Right renal pelvis (tissue), 4 donors: ENCODE data around the gene LIN7B. TPM values are rescaled to one million over a fixed set of nuclear protein-coding genes. Genes with fewer than 3 reads are reported as not detected.

Experiments
- DNase-seq, 4 donors: peaks; one replicate each; pipeline ENCODE4 v3.0.0-alpha.2; 2013; ENCODE audit warnings: low read depth in 4 of 4, low spot score in 3 of 4, missing footprints in 1 of 4
- polyA plus RNA-seq, 4 donors: library from polyadenylated mRNA; unstranded; fragments of 120-200 nt; gene quantifications; one replicate each; pipeline ENCODE4 v1.2.1, GENCODE V29; 2013; ENCODE audit not compliant: insufficient read length in 4 of 4

Gene LIN7B
- polyA plus RNA-seq, 4 donors, result 7.7 to 8.9 (median 8.2) TPM

DNA sequence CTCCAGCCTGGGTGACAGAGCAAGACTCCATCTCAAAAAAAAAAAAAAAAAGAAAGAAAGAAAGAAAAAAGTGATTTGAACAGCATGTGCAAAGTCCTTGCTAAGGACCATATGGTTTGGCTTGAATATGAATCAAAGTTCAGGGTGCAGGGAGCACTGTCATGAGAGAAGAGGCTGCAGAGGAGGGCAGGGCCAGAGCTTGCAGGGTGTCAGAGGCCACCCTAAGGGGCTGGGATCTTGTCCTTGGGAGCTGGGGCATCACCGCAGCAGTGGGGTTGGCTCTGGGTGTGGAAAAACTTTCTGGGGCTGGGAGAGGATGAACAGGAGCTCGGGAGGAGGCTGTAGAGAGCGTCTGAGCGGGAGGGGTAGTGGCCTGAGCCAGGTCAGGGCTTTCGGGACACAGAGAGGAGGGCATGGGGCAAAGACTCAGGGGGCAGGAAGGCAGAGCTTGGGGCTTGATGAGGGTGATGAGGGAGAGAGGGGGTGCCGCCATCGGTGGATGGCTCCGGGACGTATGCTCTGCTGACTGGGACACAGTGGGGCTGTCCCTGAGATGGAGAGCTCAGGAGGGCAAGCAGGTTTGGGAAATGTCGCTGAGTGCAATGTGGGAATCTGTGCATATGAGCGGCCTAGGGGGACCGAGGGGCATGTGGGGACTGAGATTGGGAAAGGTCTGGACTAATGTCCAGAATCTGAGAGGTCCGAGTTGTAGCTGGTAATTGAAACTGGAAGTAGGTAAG is 46.5 kb downstream of the LIN7B start:
- DNase-seq, result no peak

DNA sequence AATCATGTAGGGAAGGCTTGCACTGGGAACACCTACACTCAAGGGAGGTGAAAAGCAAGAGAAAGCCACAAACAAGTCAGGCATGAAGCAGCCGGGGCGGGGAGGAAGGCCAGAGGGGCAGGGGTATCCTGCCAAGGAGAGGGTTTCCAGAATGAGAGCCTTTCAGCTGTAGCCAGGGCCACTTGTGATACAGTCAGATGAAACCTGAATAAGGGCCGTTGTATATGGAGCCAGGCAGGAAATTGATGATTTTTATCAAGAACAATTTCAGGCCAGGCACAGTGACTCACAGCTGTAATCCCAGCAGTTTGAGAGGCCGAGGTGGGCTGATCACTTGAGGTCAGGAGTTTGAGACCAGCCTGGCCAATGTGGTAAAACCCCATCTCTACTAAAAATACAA is 47.8 kb downstream of the LIN7B start:
- no peak for DNase-seq

DNA sequence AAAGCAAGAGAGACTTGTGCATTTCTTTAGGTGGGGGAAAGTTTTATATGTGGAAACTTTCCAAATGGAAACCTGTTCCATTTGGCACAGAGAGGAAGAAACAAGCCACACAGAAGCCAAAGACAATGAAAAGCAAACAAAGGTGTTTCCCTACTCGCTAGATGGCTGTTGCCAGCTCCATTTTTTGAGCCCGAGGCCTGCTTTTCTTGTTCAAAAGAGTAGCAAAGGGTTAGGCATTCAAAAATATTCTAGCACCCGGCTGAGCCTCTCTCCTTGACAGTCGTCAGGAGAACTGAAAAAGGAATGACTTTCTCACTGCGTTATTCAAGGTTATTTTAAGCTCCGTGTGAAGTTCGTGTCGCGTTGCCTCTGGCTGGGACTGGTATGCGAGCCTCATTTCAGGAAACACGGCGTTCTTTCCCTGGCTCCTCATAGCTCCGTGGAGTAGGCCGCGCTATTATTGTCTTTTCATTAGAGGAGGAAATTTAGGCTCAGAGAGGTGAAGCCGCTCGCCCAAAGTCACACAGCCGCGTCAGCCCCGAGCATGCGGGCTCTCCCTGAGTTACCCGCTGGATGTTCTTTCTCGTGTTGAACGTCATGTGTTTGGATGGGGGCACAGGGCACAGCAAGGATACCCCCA is 51.1 kb downstream of the LIN7B start:
- no peak for DNase-seq

DNA sequence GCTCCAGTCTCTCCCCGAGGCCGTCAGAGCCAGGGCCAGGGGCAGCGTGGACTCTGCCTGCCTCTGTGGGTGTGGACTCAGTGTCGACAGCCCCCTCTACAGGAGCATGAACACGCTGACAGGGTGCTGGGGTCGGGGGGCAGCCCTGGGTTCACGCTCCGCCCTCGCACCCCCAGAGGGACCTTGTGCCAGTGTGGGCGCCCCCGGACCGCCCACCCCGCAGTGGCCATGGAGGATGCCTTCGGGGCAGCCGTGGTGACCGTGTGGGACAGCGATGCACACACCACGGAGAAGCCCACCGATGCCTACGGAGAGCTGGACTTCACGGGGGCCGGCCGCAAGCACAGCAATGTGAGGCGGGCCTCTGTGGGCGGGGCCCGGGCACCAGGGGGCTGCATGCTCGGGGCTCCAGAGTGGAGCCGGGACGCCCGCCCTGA is 51.7 kb downstream of the LIN7B start:
- DNase-seq, result no peak

DNA sequence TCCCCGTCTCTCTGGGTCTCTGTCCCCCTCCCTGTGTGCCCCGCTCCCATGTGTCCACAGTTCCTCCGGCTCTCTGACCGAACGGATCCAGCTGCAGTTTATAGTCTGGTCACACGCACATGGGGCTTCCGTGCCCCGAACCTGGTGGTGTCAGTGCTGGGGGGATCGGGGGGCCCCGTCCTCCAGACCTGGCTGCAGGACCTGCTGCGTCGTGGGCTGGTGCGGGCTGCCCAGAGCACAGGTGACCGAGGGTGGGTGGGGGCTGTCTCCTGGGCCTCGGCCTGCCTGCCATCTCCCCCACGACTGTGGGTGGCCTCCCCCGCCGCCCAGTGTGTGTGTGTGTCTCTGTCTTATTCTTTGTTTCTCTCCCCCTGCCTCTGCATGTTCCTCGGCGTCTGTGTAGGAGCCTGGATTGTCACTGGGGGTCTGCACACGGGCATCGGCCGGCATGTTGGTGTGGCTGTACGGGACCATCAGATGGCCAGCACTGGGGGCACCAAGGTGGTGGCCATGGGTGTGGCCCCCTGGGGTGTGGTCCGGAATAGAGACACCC is 53.8 kb downstream of the LIN7B start:
- DNase-seq, result no peak

Other genes with a start within 250 kb of the LIN7B start
- gene PLEKHA4, start 245.8 kb upstream of the LIN7B start, polyA plus RNA-seq, result 10 to 100 TPM; 20.4 to 28.7 (median 21.8) TPM
- gene PPP1R15A, start 241.9 kb upstream of the LIN7B start, polyA plus RNA-seq, result 10 to 100 TPM; 35.7 to 41.1 (median 36.2) TPM
- gene TULP2, start 215.6 kb upstream of the LIN7B start, polyA plus RNA-seq, result 1 to 10 TPM in 1 of 4 donors, under 1 TPM in 3; 0.64 to 1.2 (median 0.85) TPM
- 100 to 1,000 TPM; 273 to 369 (median 280) TPM for gene NUCB1, start 214.1 kb upstream of the LIN7B start, polyA plus RNA-seq
- gene DHDH, start 180.7 kb upstream of the LIN7B start, polyA plus RNA-seq, result 10 to 100 TPM in 1 of 4 donors, 1 to 10 TPM in 3; 4.9 to 11.6 (median 6.8) TPM
- gene BAX, start 159.5 kb upstream of the LIN7B start, polyA plus RNA-seq, result 10 to 100 TPM; 72.5 to 91.2 (median 79.4) TPM
- gene FTL, start 149.1 kb upstream of the LIN7B start, polyA plus RNA-seq, result 1,000 to 10,000 TPM; 2,163 to 3,232 (median 2,621) TPM
- gene GYS1, start 121.1 kb upstream of the LIN7B start, polyA plus RNA-seq, result 10 to 100 TPM; 40.5 to 47.3 (median 41.6) TPM
- 100 to 1,000 TPM in 1 of 4 donors, 10 to 100 TPM in 3; 77.1 to 105 (median 82.6) TPM for gene RUVBL2, start 120.5 kb upstream of the LIN7B start, polyA plus RNA-seq
- under 1 TPM in 1 of 4 donors, not detected in 3; 0.26 TPM for gene LHB, start 97.3 kb upstream of the LIN7B start, polyA plus RNA-seq
- gene CGB3, start 90.0 kb upstream of the LIN7B start, polyA plus RNA-seq, result not detected
- under 1 TPM in 1 of 4 donors, not detected in 3; 0.10 TPM for gene CGB2, start 82.5 kb upstream of the LIN7B start, polyA plus RNA-seq
- gene CGB1, start 77.5 kb upstream of the LIN7B start, polyA plus RNA-seq, result not detected
- gene CGB5, start 70.5 kb upstream of the LIN7B start, polyA plus RNA-seq, result under 1 TPM in 2 of 4 donors, not detected in 2; 0.13 to 0.29 TPM
- under 1 TPM in 2 of 4 donors, not detected in 2; 0.12 to 0.51 TPM for gene CGB8, start 65.3 kb upstream of the LIN7B start, polyA plus RNA-seq
- 1 to 10 TPM in 2 of 4 donors, under 1 TPM in 2; 0.79 to 1.9 (median 1.3) TPM for gene CGB7, start 56.6 kb upstream of the LIN7B start, polyA plus RNA-seq
- 1 to 10 TPM; 3.0 to 4.6 (median 3.7) TPM for gene NTF4, start 49.6 kb upstream of the LIN7B start, polyA plus RNA-seq
- under 1 TPM in 3 of 4 donors, not detected in 1; 0.03 to 0.07 (median 0.06) TPM for gene KCNA7, start 41.7 kb upstream of the LIN7B start, polyA plus RNA-seq
- 100 to 1,000 TPM; 317 to 333 (median 329) TPM for gene SNRNP70, start 28.9 kb upstream of the LIN7B start, polyA plus RNA-seq
- gene C19orf73, start 4.8 kb downstream of the LIN7B start, polyA plus RNA-seq, result 1 to 10 TPM in 1 of 4 donors, under 1 TPM in 3; 0.59 to 1.2 (median 0.86) TPM
- 1 to 10 TPM; 5.5 to 9.4 (median 6.0) TPM for gene PPFIA3, start 5.2 kb downstream of the LIN7B start, polyA plus RNA-seq
- gene HRC, start 41.0 kb downstream of the LIN7B start, polyA plus RNA-seq, result 10 to 100 TPM; 27.0 to 30.6 (median 29.7) TPM
- gene TRPM4, start 43.4 kb downstream of the LIN7B start, polyA plus RNA-seq, result 10 to 100 TPM; 26.6 to 38.0 (median 31.0) TPM
- gene SLC6A16, start 210.8 kb downstream of the LIN7B start, polyA plus RNA-seq, result 1 to 10 TPM; 2.5 to 3.3 (median 2.8) TPM
- 10 to 100 TPM; 28.9 to 42.9 (median 36.0) TPM for gene CD37, start 221.0 kb downstream of the LIN7B start, polyA plus RNA-seq
- 100 to 1,000 TPM in 2 of 4 donors, 10 to 100 TPM in 2; 95.9 to 107 (median 102) TPM for gene TEAD2, start 248.0 kb downstream of the LIN7B start, polyA plus RNA-seq
- gene DKKL1, start 249.5 kb downstream of the LIN7B start, polyA plus RNA-seq, result 1 to 10 TPM; 3.3 to 6.9 (median 5.4) TPM